HG02763 (cell line): ENCODE measurements around the gene OLFM2.
"Not testable (repeated sequence)": the region's sequence is repeated elsewhere in the genome, so short reads cannot be mapped to it uniquely, and the experiment has no call there.

ENCODE experiments used
- ATAC-seq: cut with Tn5 transposase; IDR thresholded peaks from one replicate; pipeline ENCODE4 v1.9.1; 2021; ENCODE audit warnings: mild to moderate bottlenecking, moderate library complexity; ENCODE audit not compliant: unreplicated experiment

The OLFM2 gene

DNA sequence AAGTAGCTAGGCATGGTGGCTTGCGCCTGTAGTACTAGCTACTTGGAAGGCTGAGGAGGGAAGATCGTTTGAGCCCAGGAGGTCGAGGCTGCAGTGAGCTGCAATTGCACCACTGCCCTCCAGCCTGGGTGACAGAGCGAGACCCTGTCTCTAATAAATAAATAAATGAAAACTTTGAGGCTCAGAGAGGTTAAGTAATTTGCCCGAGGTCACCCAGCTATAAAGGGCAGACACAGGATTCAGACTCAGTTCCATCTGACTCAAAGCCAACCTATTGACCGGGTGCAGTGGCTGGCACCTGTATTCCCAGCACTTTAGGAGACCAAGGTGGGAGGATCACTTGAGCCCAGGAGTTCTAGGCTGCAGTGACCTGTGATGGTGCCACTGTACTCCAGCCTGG is 7.4 kb upstream of the OLFM2 start:
- ATAC-seq, result no peak

DNA sequence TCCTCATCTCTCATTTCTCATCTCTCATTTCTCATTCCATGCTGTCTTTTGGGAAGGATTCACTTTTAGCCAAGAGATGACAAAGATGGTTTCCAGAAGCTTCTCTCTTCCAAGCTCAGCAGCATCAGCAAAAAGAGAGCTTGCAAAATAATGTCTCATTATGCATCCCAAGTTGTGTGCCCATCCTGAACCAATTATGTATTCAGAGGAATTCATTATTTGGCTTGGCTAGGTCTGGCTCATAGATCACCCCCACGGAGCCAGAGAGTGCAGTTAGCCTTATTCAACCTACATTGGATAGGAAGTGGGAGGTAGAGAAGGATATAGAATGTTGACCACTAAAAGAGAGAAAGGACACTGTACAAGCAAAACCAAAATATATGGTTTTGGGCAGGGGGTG is 5.4 kb upstream of the OLFM2 start:
- ATAC-seq, result no peak

DNA sequence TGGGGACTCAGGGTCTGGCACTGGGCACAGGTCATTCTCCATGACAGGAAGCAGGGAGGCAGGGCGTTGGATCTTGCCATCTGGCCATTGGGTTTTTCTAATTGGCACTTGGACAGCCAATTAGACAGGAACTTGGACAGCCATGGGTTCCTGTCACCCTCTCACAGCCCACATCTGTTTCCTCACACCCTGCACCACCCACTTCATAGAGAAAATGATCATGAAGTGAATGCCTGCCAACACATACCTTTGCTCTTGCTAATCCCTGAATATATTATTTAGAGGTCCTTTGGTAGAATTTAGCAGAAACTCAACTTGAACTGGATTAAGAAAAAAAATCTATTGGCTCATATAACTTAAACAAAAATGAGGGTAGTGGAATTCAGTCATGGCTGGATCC is 4.9 kb upstream of the OLFM2 start:
- no peak for ATAC-seq

GRCh38 chr19:9940778-9941177 is 4.5 kb upstream of the OLFM2 start:
- no peak for ATAC-seq

- ATAC-seq, result no peak
Measured at GRCh38 chr19:9939301-9939913, 3.1 kb upstream of the OLFM2 start.

- ATAC-seq, result no peak
Measured at GRCh38 chr19:9937001-9937411, 691 bp upstream of the OLFM2 start.

DNA sequence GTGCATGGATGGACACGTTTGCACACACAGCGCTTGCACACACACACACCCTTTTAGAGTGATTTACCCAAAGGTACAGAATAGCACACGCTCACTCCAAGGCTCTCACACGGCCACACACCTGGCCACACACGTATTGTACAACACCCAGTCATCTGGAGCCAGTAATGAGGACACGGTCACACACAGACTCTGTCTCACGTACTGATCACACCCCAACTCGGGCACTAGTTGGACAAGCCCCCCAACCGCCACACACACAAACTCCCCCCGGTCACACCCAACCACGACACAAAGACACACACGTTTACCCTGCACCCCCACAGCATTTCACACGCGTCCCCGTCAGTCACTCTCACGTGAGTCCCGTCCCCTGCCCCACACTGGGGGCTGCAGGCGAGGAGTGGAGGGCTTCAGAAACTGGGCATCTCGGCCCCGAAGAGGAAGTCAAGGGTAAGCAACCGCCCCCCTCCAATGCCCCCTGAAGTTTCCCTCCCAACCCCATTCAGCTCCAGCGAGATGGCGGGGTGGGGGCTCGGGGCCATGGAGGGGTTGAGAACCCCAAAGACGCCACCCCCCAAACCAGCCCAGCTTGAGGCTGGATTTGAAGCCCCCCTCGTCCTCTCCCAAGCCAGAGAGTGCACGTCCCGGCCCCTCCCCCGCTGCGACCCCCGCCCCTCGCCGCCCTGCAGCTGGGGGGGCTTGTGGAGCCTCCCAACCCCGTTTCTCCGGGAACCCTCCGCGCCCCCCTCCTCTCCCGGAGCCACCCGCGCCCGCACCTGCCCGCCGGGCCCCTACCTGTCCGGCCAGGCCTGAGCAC is 599 bp downstream of the OLFM2 start:
- no peak for ATAC-seq

DNA sequence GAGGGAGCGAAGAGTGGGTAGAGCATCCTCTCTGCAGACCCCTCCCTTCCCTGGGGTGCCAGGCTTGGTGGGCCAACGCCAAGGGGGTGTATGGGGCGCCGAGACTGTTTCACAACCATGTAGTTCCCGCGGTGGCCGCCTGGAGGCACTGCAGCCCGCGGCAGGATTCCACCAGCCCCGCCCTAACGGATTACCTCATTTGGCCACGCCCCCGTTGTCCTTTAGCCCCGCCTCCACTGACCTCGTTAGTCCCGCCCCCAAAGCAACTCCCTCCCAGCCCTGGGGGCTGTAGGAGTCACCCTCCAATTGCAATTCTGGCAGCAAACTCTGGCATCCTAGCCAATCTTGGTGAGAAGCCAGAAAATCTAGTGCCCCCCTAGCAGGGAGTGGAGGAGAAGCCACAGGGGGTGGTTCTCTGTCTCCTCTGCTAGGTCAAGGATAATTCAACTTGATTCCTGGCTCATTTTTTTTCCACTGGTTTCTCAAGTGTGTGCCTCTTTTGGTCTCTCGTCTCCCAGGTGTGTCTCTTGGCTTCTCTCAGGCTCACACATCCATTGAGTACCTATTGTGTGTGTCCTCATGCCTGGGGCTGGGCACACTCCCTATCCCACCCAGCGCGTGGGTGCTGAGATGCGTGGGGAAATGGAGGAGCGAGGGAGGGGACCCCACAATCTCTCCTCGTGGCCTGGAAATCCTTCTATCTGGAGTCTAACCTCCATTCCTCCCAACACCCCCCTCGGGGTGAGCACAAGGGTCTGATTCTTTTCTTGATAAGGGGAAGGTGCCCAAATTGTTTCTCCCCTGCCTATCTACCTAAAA is 2.0 kb downstream of the OLFM2 start:
- no peak for ATAC-seq

GRCh38 chr19:9932835-9933234 is 3.5 kb downstream of the OLFM2 start:
- no peak for ATAC-seq

DNA sequence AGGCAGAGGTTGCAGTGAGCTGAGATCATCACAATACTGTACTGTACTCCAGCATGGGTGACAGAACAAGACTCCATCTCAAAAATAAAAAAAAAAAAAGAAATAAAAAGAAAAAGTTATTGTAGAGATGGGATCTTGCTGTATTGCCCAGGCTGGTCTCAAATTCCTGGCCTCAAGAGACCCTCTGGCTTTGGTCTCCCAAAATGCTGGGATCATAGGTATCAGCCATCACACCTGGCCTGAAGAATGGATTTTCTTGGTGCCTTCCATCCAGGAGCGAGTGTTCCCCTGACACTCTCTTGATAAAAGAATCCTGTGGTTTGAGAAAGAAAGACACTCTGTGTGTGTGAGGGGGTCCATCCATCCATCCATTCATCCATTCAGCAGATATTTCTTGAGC is 4.7 kb downstream of the OLFM2 start:
- ATAC-seq, result no peak

- ATAC-seq, result no peak
Measured at GRCh38 chr19:9923440-9923839, 12.9 kb downstream of the OLFM2 start.

GRCh38 chr19:9922782-9923379 is 13.4 kb downstream of the OLFM2 start:
- not testable (repeated sequence) for ATAC-seq

GRCh38 chr19:9917321-9917720 is 19.0 kb downstream of the OLFM2 start:
- ATAC-seq, result no peak

- ATAC-seq, result no peak
Measured at GRCh38 chr19:9916719-9917118, 19.6 kb downstream of the OLFM2 start.

DNA sequence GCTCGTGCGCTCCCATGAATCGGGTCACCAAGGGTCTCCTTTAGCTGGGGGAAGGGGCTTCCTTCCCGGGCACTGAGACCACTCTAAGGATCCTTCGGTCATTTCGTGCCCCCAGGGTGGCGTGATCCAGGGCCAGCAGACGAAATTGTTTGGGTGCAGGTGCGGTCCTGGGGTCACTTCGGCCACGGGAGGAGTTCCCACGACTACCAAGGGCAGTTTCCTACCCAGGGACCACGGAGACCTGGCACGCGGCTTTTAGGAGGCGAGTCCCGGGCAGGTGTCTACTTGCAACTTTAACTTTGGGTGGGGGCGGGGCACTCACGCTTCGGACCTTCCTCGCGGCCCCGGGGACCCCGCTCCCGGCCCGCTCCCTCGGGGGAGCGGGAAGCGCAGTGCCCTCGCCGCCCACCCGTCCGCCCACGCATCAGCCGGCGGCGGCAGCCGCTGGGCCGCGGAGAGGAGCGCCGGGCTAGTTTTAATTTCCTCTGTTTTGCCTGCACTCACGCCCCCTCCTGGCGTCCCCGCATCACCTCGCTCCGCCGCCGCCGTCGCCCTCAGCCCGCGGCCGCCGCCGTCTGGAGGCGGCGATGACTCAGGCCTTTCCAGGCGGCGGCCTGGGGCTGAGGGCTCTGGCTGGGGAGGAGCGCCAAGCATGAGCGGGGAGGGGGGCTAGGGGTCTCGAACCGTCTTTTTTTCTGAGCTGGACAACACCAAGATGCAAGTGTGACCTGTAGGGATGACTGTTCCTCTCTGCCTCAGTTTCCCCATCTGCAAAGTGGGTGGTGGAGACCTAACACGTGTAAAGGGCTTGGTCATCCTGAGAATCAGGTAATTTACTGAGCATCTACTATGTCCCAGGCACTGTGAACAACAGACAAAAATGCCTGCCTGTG is 21.8 kb downstream of the OLFM2 start:
- ATAC-seq, result no peak

GRCh38 chr19:9914001-9914314 is 22.4 kb downstream of the OLFM2 start:
- ATAC-seq, result no peak

DNA sequence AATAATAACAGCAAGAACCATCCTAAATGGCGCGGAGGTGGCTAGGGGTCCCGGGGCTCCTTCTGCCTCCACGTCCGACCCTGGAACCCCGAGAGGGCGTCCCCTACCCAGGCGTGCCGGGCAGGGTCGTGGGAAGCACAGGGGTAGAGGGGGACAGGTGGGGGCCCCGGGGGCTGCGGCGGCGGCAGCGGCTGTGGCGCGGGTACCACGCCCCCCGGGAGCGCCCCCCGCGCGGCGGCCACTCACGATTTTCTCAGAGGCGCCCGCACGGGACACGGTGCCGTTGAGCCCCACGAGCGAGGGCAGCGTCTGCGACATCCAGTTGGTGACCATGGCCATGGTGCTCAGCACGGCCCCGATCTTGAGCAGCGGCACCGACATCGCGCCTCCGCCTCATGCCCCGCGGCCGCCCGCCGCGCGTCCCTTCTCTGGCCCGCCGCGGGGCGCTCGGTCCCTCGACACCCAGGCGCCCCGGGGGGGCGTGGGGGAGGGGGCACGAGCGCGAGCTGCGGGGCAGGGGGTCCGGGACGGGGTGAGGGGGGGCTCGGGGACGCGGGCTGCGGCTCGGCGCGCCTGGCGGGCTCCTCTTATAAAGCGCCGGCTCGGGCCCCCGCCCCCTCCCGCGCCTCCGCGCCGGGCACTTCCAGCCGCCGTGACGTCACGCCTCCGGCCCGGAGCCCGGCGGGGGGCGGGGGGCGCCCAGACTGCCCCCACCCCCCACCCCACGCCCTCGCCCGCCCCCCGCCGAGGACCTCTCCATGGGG is 22.9 kb downstream of the OLFM2 start:
- no peak for ATAC-seq

- no peak for ATAC-seq
Measured at GRCh38 chr19:9912551-9913236, 23.6 kb downstream of the OLFM2 start.

GRCh38 chr19:9911524-9912185 is 24.7 kb downstream of the OLFM2 start:
- no peak for ATAC-seq
